Psoas muscle (tissue), 8 donors: ENCODE measurements around the gene GNPNAT1. TPM values are rescaled to one million over a fixed set of nuclear protein-coding genes. Genes with fewer than 3 reads are reported as not detected.

Source experiments
- ATAC-seq, 4 donors: fragments of 200-7000 bp; cut with Tn5 transposase; one replicate each; pipeline ENCODE4 v1.9.1; 2020; ENCODE audit warnings: moderate library complexity in 3 of 4, mild to moderate bottlenecking in 2 of 4
- DNase-seq, 2 donors: peaks; one replicate each; pipeline ENCODE4 v3.0.0-alpha.2; 2020
- H3K27ac ChIP-seq: fragments of 200-600 bp; one replicate; pipeline ENCODE4 v1.8.0; 2022
- H3K27me3 ChIP-seq, 3 donors: fragments of 200-600 bp in 1 of 3; one replicate each; pipeline versions ENCODE4 v1.6.1 to v1.8.0; 2013 to 2022; ENCODE audit warnings: low read length in 2 of 3, mild to moderate bottlenecking in 2 of 3, moderate library complexity in 1 of 3; ENCODE audit not compliant: insufficient read depth in 3 of 3
- H3K36me3 ChIP-seq, 2 donors: fragments of 200-600 bp in 1 of 2; one replicate each; pipeline versions ENCODE4 v1.6.1 to v1.8.0; 2013 to 2022; ENCODE audit warnings: low read depth in 1 of 2, mild to moderate bottlenecking in 1 of 2, moderate library complexity in 1 of 2; ENCODE audit not compliant: insufficient read depth in 1 of 2
- H3K4me1 ChIP-seq: fragments of 200-600 bp; one replicate; pipeline ENCODE4 v1.8.0; 2022
- H3K4me3 ChIP-seq: fragments of 200-600 bp; one replicate; pipeline ENCODE4 v1.8.0; 2022; ENCODE audit warnings: mild to moderate bottlenecking
- H3K9me3 ChIP-seq: fragments of 200-600 bp; one replicate; pipeline ENCODE4 v1.8.0; 2022
- CTCF ChIP-seq: fragments of 200-600 bp; IDR thresholded peaks from one replicate; pipeline ENCODE4 v1.8.0; 2022; ENCODE audit warnings: antibody characterized with exemption
- WGBS, 3 donors: extraction: QIAGEN DNeasy Blood & Tissue Kit; methylation state at CpG; one replicate each; pipeline versions ENCODE4 v1.1.6 to v1.1.7; 2013; 5-methylcytosine and 5-hydroxymethylcytosine counted together
- intact Hi-C, 2 donors: fragments of 100-400 bp; cut with DNase I; formaldehyde crosslinking; loops; one replicate each; pipeline versions ENCODE4 v1.11.0 to v1.14.2; 2022
- polyA plus RNA-seq, 3 donors: library from polyadenylated mRNA; stranded (reverse); fragments of 200-250 nt; gene quantifications; one replicate each; pipeline ENCODE4 v1.2.3, GENCODE V29; 2013
- total RNA-seq, 4 donors: library from RNA; stranded (reverse); fragmentation: NEBNext Ultra II Directional in 2 of 4; extraction: Animal tissue kit (Norgen Biotek cat#: 25700) in 2 of 4; gene quantifications; one replicate each; pipeline versions ENCODE4 v1.2.1 to v1.2.4, GENCODE V29; 2021 to 2023
- donor health status: healthy with polysubstance abuse.
- donor health status: DM: no; HTN: no; CAD: no; lungs with moderate emphysema.
- donor health status: Bipolar disorder and iron deficiency.
- donor health status: healthy.
- donor health status: DM: yes; HTN: yes; CAD: no.
- donor health status: DM: no; HTN: no; CAD: no.
- donor health status: DM: no; HTN: no; CAD: no.
- donor health status: DM: yes; HTN: yes; CAD: no.

Gene GNPNAT1
- total and polyA plus RNA-seq, 7 donors = 7.9 to 54.0 (median 15.8) TPM

- TF ChIP-seq CTCF = no peak
- H3K4me3 ChIP-seq = no peak overlapping the region
- H3K4me1 ChIP-seq = peaks cover 9% of the 10 kb centered on the region
- H3K36me3 ChIP-seq = peaks cover 0 to 2% of the 10 kb centered on the region in 2 donors
- H3K9me3 ChIP-seq = no peaks in the 10 kb centered on the region
- no peaks in the 10 kb centered on the region for H3K27me3 ChIP-seq
- H3K27ac ChIP-seq = no peak overlapping the region
- ATAC-seq (no peak), DNase-seq (no peak)
- intact Hi-C loops = no loop called here
- 87 to 90% (median 88%) methylated on average over 2 of the region's 2 CpGs for WGBS, 3 donors
Measured at GRCh38 chr14:52789118-52789517, 2.3 kb downstream of the GNPNAT1 start.

- H3K27me3 ChIP-seq = no peaks in the 10 kb centered on the region
- intact Hi-C loops = no loop called here
- TF ChIP-seq CTCF = no peak
- H3K4me3 ChIP-seq = no peak overlapping the region
- H3K4me1 ChIP-seq = peaks cover 9% of the 10 kb centered on the region
- DNase-seq = no peak
- no peaks in the 10 kb centered on the region for H3K9me3 ChIP-seq
- H3K27ac ChIP-seq = no peak overlapping the region
- peaks cover 0 to 24% of the 10 kb centered on the region in 2 donors for H3K36me3 ChIP-seq
- no peak for ATAC-seq
Measured at GRCh38 chr14:52786887-52787286, 4.5 kb downstream of the GNPNAT1 start.

GRCh38 chr14:52783206-52783605 is 8.2 kb downstream of the GNPNAT1 start:
- H3K9me3 ChIP-seq = no peaks in the 10 kb centered on the region
- H3K4me3 ChIP-seq = no peak overlapping the region
- ATAC-seq (no peak), DNase-seq (no peak)
- TF ChIP-seq CTCF = no peak
- peaks cover 0 to 61% of the 10 kb centered on the region in 2 donors for H3K36me3 ChIP-seq
- no peaks in the 10 kb centered on the region for H3K4me1 ChIP-seq
- no peaks in the 10 kb centered on the region for H3K27me3 ChIP-seq
- intact Hi-C loops = no loop called here
- no peak overlapping the region for H3K27ac ChIP-seq
- 91 to 96% (median 94%) methylated on average over 1 of the region's 1 CpG for WGBS, 3 donors

- no peak for TF ChIP-seq CTCF
- no peak overlapping the region for H3K4me3 ChIP-seq
- DNase-seq = no peak
- 95 to 98% (median 98%) methylated on average over 1 of the region's 1 CpG for WGBS, 3 donors
- ATAC-seq = no peak
- no peaks in the 10 kb centered on the region for H3K27me3 ChIP-seq
- no peak overlapping the region for H3K27ac ChIP-seq
- no peaks in the 10 kb centered on the region for H3K9me3 ChIP-seq
- no peaks in the 10 kb centered on the region for H3K4me1 ChIP-seq
- intact Hi-C loops = no loop called here
- peaks cover 0 to 77% of the 10 kb centered on the region in 2 donors for H3K36me3 ChIP-seq
Measured at GRCh38 chr14:52781629-52782028, 9.8 kb downstream of the GNPNAT1 start.

GRCh38 chr14:52780893-52781292 is 10.5 kb downstream of the GNPNAT1 start:
- 94 to 97% (median 95%) methylated on average over 1 of the region's 1 CpG for WGBS, 3 donors

More at GRCh38 chr14:52780893-52781292, 10.5 kb downstream of the GNPNAT1 start:
- no peaks in the 10 kb centered on the region for H3K27me3 ChIP-seq
- no peak for TF ChIP-seq CTCF
- H3K4me3 ChIP-seq = no peak overlapping the region
- DNase-seq = no peak
- no peaks in the 10 kb centered on the region for H3K9me3 ChIP-seq
- H3K36me3 ChIP-seq = peaks cover 0 to 84% of the 10 kb centered on the region in 2 donors
- intact Hi-C loops = no loop called here
- ATAC-seq = no peak
- no peaks in the 10 kb centered on the region for H3K4me1 ChIP-seq
- no peak overlapping the region for H3K27ac ChIP-seq
